Lower leg skin (tissue), 4 donors: ENCODE measurements around the gene RPL38. TPM values are rescaled to one million over a fixed set of nuclear protein-coding genes. Genes with fewer than 3 reads are reported as not detected.
A peak's percentile ranks its signal among the peaks of the same experiment; 100 is the strongest.

Experiments
- DNase-seq, 2 donors: peaks; one replicate each; pipeline ENCODE4 v3.0.0-alpha.2; 2019; ENCODE audit warnings: low spot score in 2 of 2
- H3K4me3 ChIP-seq: fragments of 200-600 bp; sonication (generic); 2 replicates; pipeline ENCODE4 v1.5.1; 2017; ENCODE audit warnings: mild to moderate bottlenecking, low read depth; ENCODE audit not compliant: poor library complexity, severe bottlenecking
- CTCF ChIP-seq, 3 donors: fragments of 450-650 bp; IDR thresholded peaks; one replicate each; pipeline ENCODE4 v1.5.1; 2016; ENCODE audit warnings: antibody characterized with exemption in 3 of 3, mild to moderate bottlenecking in 3 of 3, moderate library complexity in 2 of 3
- POLR2A ChIP-seq, 2 donors: fragments of 450-650 bp; IDR thresholded peaks; one replicate each; pipeline ENCODE4 v1.6.1; 2016 to 2017; ENCODE audit warnings: antibody characterized with exemption in 2 of 2, mild to moderate bottlenecking in 1 of 2, moderate library complexity in 1 of 2
- WGBS, 2 donors: methylation state at CpG; one replicate each; pipeline ENCODE4 v1.1.5; 2018; 5-methylcytosine and 5-hydroxymethylcytosine counted together
- intact Hi-C: fragments of 100-400 bp; cut with DNase I; formaldehyde crosslinking; loops from one replicate; pipeline ENCODE4 v1.15.0; 2023; ENCODE audit warnings: low total_unique reads
- total RNA-seq, 4 donors: library from RNA; depleted of rRNA; stranded (reverse); fragments of >200 nt; gene quantifications; one replicate each; pipeline ENCODE4 v1.1.0, GENCODE V29; 2016

RPL38 gene
- total RNA-seq, 4 donors from 2014 or later, result 618 to 1,333 (median 950) TPM

- no peak overlapping the region for H3K4me3 ChIP-seq
- peak in 1 of 2 donors; percentile 94 for DNase-seq
- 26% methylated on average over 33 to 35 of the region's 35 CpGs for WGBS, 2 donors
- TF ChIP-seq CTCF (IDR thresholded peaks at IDR 0.05) (peak in 1 of 3 donors; percentile 86), POLR2A (IDR thresholded peaks at IDR 0.05) (no peak)
- intact Hi-C loops, result no loop called here
Observed at GRCh38 chr17:74199306-74200092, 4.0 kb upstream of the RPL38 start.

DNA sequence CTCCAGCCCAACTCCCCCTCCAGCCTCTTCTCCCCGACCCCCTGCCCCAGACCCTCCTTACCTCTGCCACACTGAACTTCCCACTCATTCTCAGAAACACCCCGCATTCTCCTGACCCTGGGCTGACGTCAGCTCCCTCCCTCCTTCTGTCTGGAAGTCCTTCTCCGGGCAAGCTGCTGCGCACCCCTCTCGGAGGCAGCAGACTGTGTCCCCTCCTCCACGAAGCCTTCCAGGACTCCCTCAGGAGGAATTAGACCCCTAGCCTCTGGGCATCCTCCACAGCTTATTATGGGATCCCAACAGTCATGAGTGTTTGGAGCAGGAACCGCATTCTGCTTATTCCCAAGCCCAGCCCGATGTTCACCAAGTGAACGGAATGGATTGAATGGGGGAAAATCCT, 3.4 kb upstream of the RPL38 start:
- H3K4me3 ChIP-seq, result no peak overlapping the region
- no peak for DNase-seq
- TF ChIP-seq CTCF (IDR thresholded peaks at IDR 0.05) (no peak), POLR2A (IDR thresholded peaks at IDR 0.05) (no peak)
- intact Hi-C loops, result no loop called here
- 64 to 65% methylated on average over 10 of the region's 10 CpGs for WGBS, 2 donors

DNA sequence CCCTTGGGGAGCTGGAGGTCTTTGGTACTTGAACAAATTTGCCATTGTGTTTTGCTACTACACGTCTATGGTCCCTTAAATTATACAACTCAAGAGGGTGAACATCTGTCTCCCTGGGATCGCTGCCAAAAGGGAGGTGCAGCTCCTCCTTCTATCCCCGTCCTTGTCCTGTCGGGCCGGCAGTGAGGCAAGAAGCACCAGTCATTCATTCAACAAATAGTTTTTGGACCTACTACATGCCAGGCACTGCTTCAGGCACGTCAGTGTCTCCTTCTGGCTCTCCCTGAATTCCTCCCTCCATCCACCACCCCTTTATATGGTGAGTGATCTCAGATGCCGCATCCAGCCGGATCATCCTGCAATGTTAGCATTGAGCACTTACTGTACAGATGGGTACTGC, 2.2 kb upstream of the RPL38 start:
- no peak for DNase-seq
- intact Hi-C loops, result no loop called here
- 20 to 22% methylated on average over 8 of the region's 8 CpGs for WGBS, 2 donors
- no peak overlapping the region for H3K4me3 ChIP-seq
- no peak for TF ChIP-seq CTCF (IDR thresholded peaks at IDR 0.05)

GRCh38 chr17:74201948-74202347, 1.5 kb upstream of the RPL38 start:
- DNase-seq, result no peak
- 75 to 81% methylated on average over 10 of the region's 10 CpGs for WGBS, 2 donors
- H3K4me3 ChIP-seq, result no peak overlapping the region
- TF ChIP-seq POLR2A (IDR thresholded peaks at IDR 0.05), result no peak
- no peak for TF ChIP-seq CTCF (IDR thresholded peaks at IDR 0.05)
- intact Hi-C loops, result no loop called here

- intact Hi-C loops, result no loop called here
- 19 to 20% methylated on average over 15 of the region's 15 CpGs for WGBS, 2 donors
- no peak overlapping the region for H3K4me3 ChIP-seq
- DNase-seq, result no peak
- TF ChIP-seq POLR2A (IDR thresholded peaks at IDR 0.05) (no peak), CTCF (IDR thresholded peaks at IDR 0.05) (no peak)
Observed at GRCh38 chr17:74202938-74203337, 540 bp upstream of the RPL38 start.

DNA sequence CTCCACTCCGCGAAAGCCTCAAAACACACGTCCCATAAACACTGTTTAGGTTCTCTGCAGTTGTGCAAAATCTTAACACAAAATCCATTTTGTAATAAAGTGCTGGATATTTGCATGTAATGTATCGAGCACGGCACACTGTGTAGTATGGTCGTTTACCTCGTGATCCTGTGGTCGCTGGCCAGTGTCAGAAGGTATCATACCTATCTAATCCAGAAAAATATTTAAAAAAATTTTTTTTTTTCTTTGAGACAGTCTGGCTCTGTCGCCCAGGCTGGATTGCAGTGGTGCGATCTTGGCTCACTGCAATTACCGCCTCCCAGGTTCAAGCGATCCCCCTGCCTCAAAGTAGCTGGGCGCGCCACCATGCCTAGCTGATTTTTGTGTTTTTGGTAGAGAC, 996 bp downstream of the RPL38 start:
- DNase-seq, result no peak
- TF ChIP-seq POLR2A (IDR thresholded peaks at IDR 0.05), result no peak
- no peak for TF ChIP-seq CTCF (IDR thresholded peaks at IDR 0.05)
- peak overlapping the region; percentile 74 for H3K4me3 ChIP-seq
- WGBS, 2 donors, result 45 to 48% methylated on average over 14 of the region's 14 CpGs
- intact Hi-C loops, result no loop called here
